Trophoblast cell (in vitro differentiated cells and primary cell): ENCODE results near the gene CENPM.

Experiments
- DNase-seq, 2 donors: peaks; one replicate each; pipeline ENCODE4 v3.0.0-alpha.2; 2016
- H2AFZ ChIP-seq: 2 replicates; pipeline ENCODE4 v1.6.1; 2013; ENCODE audit warnings: low read length, moderate library complexity, mild to moderate bottlenecking; ENCODE audit not compliant: insufficient read depth, poor library complexity
- H2AK5ac ChIP-seq: 2 replicates; pipeline ENCODE4 v1.6.1; 2013; ENCODE audit warnings: mild to moderate bottlenecking, low read length
- H2BK120ac ChIP-seq: 2 replicates; pipeline ENCODE4 v1.6.1; 2013; ENCODE audit warnings: low read length, mild to moderate bottlenecking, moderate library complexity; ENCODE audit not compliant: insufficient read depth, poor library complexity
- H2BK12ac ChIP-seq: 2 replicates; pipeline ENCODE4 v1.6.1; 2013; ENCODE audit warnings: mild to moderate bottlenecking, low read length, moderate library complexity
- H2BK5ac ChIP-seq: 2 replicates; pipeline ENCODE4 v1.6.1; 2013; ENCODE audit warnings: low read length, low read depth, moderate library complexity, mild to moderate bottlenecking; ENCODE audit not compliant: poor library complexity
- H3K14ac ChIP-seq: 2 replicates; pipeline ENCODE4 v1.6.1; 2013; ENCODE audit warnings: mild to moderate bottlenecking, low read length
- H3K18ac ChIP-seq: 2 replicates; pipeline ENCODE4 v1.6.1; 2013; ENCODE audit warnings: mild to moderate bottlenecking, low read length
- H3K23ac ChIP-seq: 2 replicates; pipeline ENCODE4 v1.6.1; 2013; ENCODE audit warnings: low read length
- H3K27ac ChIP-seq: 2 replicates; pipeline ENCODE4 v1.5.1; 2013; ENCODE audit warnings: low read depth, mild to moderate bottlenecking, inconsistent platforms, low read length, moderate library complexity
- H3K27me3 ChIP-seq: 2 replicates; pipeline ENCODE4 v1.6.1; 2013; ENCODE audit warnings: inconsistent platforms, mild to moderate bottlenecking, low read length, moderate library complexity; ENCODE audit not compliant: insufficient read depth
- H3K36me3 ChIP-seq, 2 experiments: 1 replicate in 1 of 2; 2 replicates in 1 of 2; pipeline ENCODE4 v1.6.1; 2013; ENCODE audit warnings: low read length in 2 of 2, mild to moderate bottlenecking in 2 of 2, moderate library complexity in 1 of 2; ENCODE audit not compliant: insufficient read depth in 2 of 2, control insufficient read depth in 1 of 2
- H3K4ac ChIP-seq: 2 replicates; pipeline ENCODE4 v1.6.1; 2013; ENCODE audit warnings: low read depth, mild to moderate bottlenecking, low read length, moderate library complexity
- H3K4me1 ChIP-seq, 2 experiments: 1 replicate in 1 of 2; 2 replicates in 1 of 2; pipeline ENCODE4 v1.6.1; 2013; ENCODE audit warnings: low read length in 2 of 2, mild to moderate bottlenecking in 2 of 2, moderate library complexity in 1 of 2; ENCODE audit not compliant: insufficient read depth in 2 of 2, control insufficient read depth in 1 of 2
- H3K4me2 ChIP-seq: 2 replicates; pipeline ENCODE4 v1.6.1; 2013; ENCODE audit warnings: inconsistent platforms, mild to moderate bottlenecking, low read length, moderate library complexity
- H3K4me3 ChIP-seq: 2 replicates; pipeline ENCODE4 v1.5.1; 2013; ENCODE audit warnings: mild to moderate bottlenecking, low read depth, low read length, inconsistent platforms
- H3K79me1 ChIP-seq: one replicate; pipeline ENCODE4 v1.6.1; 2013; ENCODE audit warnings: low read length
- H3K79me2 ChIP-seq: 2 replicates; pipeline ENCODE4 v1.6.1; 2013; ENCODE audit warnings: low read length, mild to moderate bottlenecking; ENCODE audit not compliant: control insufficient read depth, insufficient read depth, poor library complexity
- H3K9ac ChIP-seq: 2 replicates; pipeline ENCODE4 v1.6.1; 2013; ENCODE audit warnings: mild to moderate bottlenecking, low read length
- H3K9me3 ChIP-seq: 2 replicates; pipeline ENCODE4 v1.6.1; 2013; ENCODE audit warnings: low read depth, mild to moderate bottlenecking, control low read depth, inconsistent platforms, low read length; ENCODE audit not compliant: insufficient read depth
- H4K12ac ChIP-seq: 2 replicates; pipeline ENCODE4 v1.6.1; 2013; ENCODE audit warnings: low read depth, mild to moderate bottlenecking, low read length, moderate library complexity
- H4K8ac ChIP-seq: 2 replicates; pipeline ENCODE4 v1.6.1; 2013; ENCODE audit warnings: low read depth, mild to moderate bottlenecking, low read length, moderate library complexity
- H4K91ac ChIP-seq: one replicate; pipeline ENCODE4 v1.6.1; 2013; ENCODE audit warnings: low read depth, mild to moderate bottlenecking, low read length, moderate library complexity
- WGBS: extraction: QIAGEN DNeasy Blood & Tissue Kit; methylation state at CpG from one replicate; pipeline ENCODE4 v1.1.7; 2013; ENCODE audit warnings: missing lambda C conversion rate; ENCODE audit not compliant: insufficient read length, insufficient coverage; ENCODE audit errors: extremely low coverage; 5-methylcytosine and 5-hydroxymethylcytosine counted together

CENPM gene

DNA sequence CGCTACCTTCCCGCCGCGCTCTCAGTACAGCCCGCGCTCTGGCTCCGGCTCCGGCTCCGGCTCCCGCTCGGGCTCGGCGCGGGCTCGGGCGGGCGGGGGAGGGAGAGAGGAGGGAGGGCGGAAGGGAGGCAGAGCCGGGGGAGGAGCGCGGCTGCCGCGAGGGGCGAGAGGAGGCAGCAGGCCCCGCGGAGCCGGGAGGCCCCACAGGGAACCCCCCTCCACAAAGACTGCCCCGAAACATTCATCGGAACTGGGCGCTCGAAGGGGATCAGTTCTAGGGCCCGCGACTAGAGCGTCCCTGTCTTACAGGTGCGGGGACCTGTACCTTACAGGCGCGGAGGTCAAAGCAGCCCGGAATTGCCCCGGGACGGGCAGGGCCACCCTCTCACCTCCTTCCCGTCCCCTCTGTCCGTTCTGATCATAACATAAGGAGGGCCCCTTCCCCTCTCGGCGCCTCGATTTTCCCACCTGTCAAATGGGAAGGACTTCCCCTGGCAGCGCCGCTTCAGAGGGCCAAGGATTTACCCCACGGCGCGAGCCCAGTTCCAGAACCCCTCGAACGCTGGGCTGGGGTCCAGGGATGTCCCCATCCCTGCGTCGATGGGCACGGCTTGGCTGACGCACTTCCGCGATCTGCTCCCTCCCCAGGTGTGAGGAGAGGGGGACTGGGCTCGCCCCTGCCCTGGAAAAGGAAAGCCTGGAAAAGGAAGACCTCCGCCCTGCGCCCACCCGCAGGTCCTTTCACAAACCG is 31.7 kb downstream of the CENPM start, which contains the start of gene SHISA8:
Gene SHISA8, minus strand, starts transcription at position 40 of the 751 bp plus-strand sequence. CDS start 407 bp downstream, outside the sequence.
- Histone ChIP-seq H3K4me2 (peak within 1 kb of the TSS; percentile 64), H3K4me1 (peaks cover 11 to 16% of the 10 kb centered on the region in 2 experiments), H4K91ac (no peak within 1 kb of the TSS), H4K12ac (no peak within 1 kb of the TSS), H2AK5ac (no peak within 1 kb of the TSS), H3K27ac (no peak within 1 kb of the TSS), H3K14ac (no peak within 1 kb of the TSS), H2BK12ac (no peak within 1 kb of the TSS), H3K36me3 (no peaks in the 10 kb centered on the region), H2BK120ac (no peak within 1 kb of the TSS), H3K9me3 (peaks cover 16% of the 10 kb centered on the region), H3K79me1 (no peaks in the 10 kb centered on the region), H2BK5ac (no peak within 1 kb of the TSS), H3K27me3 (peaks cover 75% of the 10 kb centered on the region), H3K4me3 (no peak within 1 kb of the TSS), H3K9ac (no peak within 1 kb of the TSS), H2AFZ (no peak within 1 kb of the TSS), H4K8ac (no peak within 1 kb of the TSS), H3K18ac (no peak within 1 kb of the TSS), H3K23ac (no peak within 1 kb of the TSS), H3K79me2 (no peaks in the 10 kb centered on the region), H3K4ac (no peak within 1 kb of the TSS)
- WGBS, result no CpG with 5 or more reads among the region's 63 CpGs
- DNase-seq, result peak in 1 of 2 donors; percentile 55

DNA sequence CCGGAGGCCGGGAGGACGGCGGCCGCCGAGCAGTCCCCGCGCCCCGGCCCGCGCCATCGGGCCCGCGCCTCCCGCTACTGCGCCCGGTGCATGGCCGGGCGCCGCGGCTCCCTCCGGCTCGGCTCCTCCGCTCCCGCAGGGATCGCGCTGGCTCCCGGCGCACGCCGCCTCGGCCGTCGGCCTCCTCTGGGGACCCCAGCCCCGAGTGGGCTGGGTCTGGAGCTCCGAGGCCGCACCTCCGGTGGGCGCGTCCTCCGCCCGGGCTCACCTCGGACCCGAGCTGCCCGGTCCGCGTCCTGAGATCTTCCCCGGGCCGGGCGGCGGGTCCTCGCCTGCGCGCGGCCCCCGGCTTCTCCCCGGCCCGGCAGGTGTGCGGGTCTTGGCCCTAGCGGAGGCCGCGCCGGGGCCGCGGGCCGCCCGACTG is 32.3 kb downstream of the CENPM start:
- Histone ChIP-seq H3K36me3 (no peaks in the 10 kb centered on the region), H3K4me2 (peak overlapping the region; percentile 64), H2AK5ac (no peak overlapping the region), H3K4me3 (no peak overlapping the region), H3K9me3 (peaks cover 17% of the 10 kb centered on the region), H2BK5ac (no peak overlapping the region), H4K91ac (no peak overlapping the region), H3K79me2 (no peaks in the 10 kb centered on the region), H3K27me3 (peaks cover 81% of the 10 kb centered on the region), H3K23ac (no peak overlapping the region), H3K4ac (no peak overlapping the region), H2BK120ac (no peak overlapping the region), H3K79me1 (no peaks in the 10 kb centered on the region), H3K4me1 (peaks cover 9 to 19% of the 10 kb centered on the region in 2 experiments), H4K8ac (no peak overlapping the region), H3K14ac (no peak overlapping the region), H3K18ac (no peak overlapping the region), H2AFZ (no peak overlapping the region), H3K27ac (no peak overlapping the region), H3K9ac (no peak overlapping the region), H2BK12ac (no peak overlapping the region), H4K12ac (no peak overlapping the region)
- WGBS, result no CpG with 5 or more reads among the region's 67 CpGs
- no peak for DNase-seq

DNA sequence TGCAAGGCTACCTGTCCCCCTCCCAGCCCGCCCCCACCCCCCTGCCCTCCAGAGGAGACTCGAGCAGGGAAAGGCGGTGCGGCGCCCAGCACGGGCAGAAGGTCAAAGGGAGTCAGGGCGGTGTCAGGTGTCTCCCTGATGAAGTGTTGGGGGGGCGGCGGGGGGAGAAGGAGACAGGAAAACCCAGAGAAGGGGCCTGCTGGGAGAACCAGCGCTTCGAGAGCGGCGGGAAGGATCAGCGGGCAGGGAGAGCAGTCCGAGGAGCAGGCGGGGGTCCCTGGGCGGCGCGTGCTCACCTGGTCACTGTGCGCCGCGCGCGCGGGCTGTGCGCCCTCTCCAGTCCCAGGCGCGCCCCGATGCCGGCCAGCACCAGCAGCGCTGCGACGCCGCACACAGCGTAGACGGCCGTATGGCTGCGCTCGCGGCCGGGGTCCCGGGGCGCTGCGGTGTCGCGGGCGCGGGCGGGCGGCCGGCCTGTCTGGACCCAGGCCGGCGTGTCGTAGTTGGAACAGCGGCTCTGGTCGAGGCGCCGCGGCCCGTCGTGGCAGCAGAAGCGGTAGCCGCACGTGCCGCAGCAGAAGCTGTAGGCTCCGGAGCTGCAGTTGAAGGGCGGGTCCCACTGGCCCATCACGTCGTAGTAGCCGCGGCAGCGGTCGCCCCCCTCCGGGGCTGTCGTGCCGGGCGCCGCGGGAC is 33.0 kb downstream of the CENPM start:
- Histone ChIP-seq H3K27me3 (peaks cover 81% of the 10 kb centered on the region), H2AK5ac (no peak overlapping the region), H3K36me3 (no peaks in the 10 kb centered on the region), H3K4me3 (no peak overlapping the region), H3K4ac (no peak overlapping the region), H3K4me1 (peaks cover 4 to 16% of the 10 kb centered on the region in 2 experiments), H4K12ac (no peak overlapping the region), H3K9me3 (peaks cover 17% of the 10 kb centered on the region), H4K91ac (no peak overlapping the region), H3K9ac (no peak overlapping the region), H3K79me1 (no peaks in the 10 kb centered on the region), H3K23ac (no peak overlapping the region), H3K27ac (no peak overlapping the region), H3K79me2 (no peaks in the 10 kb centered on the region), H2AFZ (no peak overlapping the region), H2BK12ac (no peak overlapping the region), H4K8ac (no peak overlapping the region), H2BK5ac (no peak overlapping the region), H3K4me2 (peak overlapping the region; percentile 64), H3K18ac (no peak overlapping the region), H3K14ac (no peak overlapping the region), H2BK120ac (no peak overlapping the region)
- DNase-seq, result no peak
- WGBS, result no CpG with 5 or more reads among the region's 79 CpGs

DNA sequence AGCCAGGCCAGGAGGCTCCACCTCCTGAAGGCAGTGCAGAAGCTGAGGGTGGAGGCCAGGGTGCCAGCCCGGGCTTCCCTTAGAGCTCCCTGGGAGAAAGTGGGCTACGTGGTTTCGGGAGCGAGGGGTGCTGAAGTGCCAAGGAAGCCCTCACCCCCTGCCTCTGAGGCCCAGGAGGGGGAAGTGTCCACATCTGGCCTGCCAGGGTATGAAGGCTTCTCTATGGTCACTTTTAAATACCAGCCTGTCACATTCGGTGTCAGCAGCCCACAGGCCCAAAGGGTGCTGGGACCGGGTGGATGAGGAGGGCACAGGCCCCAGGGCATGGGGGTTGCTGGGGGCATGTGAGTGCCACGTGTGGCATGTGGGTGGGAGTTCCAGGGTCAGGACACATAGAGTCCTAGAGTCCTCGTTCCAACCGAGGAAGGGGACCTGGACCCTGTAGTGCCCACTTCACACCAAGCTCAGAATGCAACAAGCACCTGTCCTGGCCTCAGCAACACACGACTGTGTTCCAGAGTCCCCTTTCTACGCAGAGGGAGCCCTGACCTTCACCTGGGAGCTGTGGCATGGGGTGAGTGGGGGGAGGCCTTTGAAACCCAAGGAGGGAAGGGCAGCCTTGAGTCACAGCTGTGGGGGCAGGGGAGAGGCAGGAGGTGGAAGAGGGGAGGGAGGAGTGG is 33.8 kb downstream of the CENPM start:
- Histone ChIP-seq H3K14ac (no peak overlapping the region), H4K8ac (no peak overlapping the region), H2AFZ (no peak overlapping the region), H3K79me2 (no peaks in the 10 kb centered on the region), H3K4me3 (no peak overlapping the region), H3K9ac (no peak overlapping the region), H3K18ac (no peak overlapping the region), H4K12ac (no peak overlapping the region), H3K79me1 (no peaks in the 10 kb centered on the region), H3K27me3 (peaks cover 79% of the 10 kb centered on the region), H3K9me3 (peaks cover 17% of the 10 kb centered on the region), H2AK5ac (no peak overlapping the region), H3K27ac (no peak overlapping the region), H3K4me2 (no peak overlapping the region), H4K91ac (no peak overlapping the region), H2BK5ac (no peak overlapping the region), H3K4me1 (peaks cover 4 to 16% of the 10 kb centered on the region in 2 experiments), H2BK12ac (no peak overlapping the region), H3K36me3 (peaks cover 0 to under 1% of the 10 kb centered on the region in 2 experiments), H3K23ac (no peak overlapping the region), H2BK120ac (no peak overlapping the region), H3K4ac (no peak overlapping the region)
- DNase-seq, result no peak
- WGBS, result no CpG with 5 or more reads among the region's 11 CpGs
